Muscle layer of duodenum (tissue), 2 donors: Measurements from ENCODE around the gene NEK8.
"Not testable (repeated sequence)": the region's sequence is repeated elsewhere in the genome, so short reads cannot be mapped to it uniquely, and the experiment has no call there.

Source experiments
- H3K27ac ChIP-seq: one replicate; pipeline ENCODE4 v1.7.0; 2013; ENCODE audit warnings: mild to moderate bottlenecking, low read length
- H3K27me3 ChIP-seq: one replicate; pipeline ENCODE4 v1.7.0; 2013; ENCODE audit warnings: low read depth, mild to moderate bottlenecking, control low read depth, low read length
- H3K36me3 ChIP-seq, 2 donors: one replicate each; pipeline ENCODE4 v1.7.0; 2013; ENCODE audit warnings: low read length in 2 of 2, control low read depth in 1 of 2, mild to moderate bottlenecking in 1 of 2; ENCODE audit not compliant: insufficient read depth in 2 of 2, control insufficient read depth in 1 of 2
- H3K4me1 ChIP-seq, 2 donors: one replicate each; pipeline ENCODE4 v1.7.0; 2013; ENCODE audit warnings: low read length in 2 of 2, mild to moderate bottlenecking in 2 of 2, control low read depth in 1 of 2, moderate library complexity in 1 of 2; ENCODE audit not compliant: insufficient read depth in 2 of 2, control insufficient read depth in 1 of 2
- H3K4me3 ChIP-seq, 2 donors: one replicate each; pipeline ENCODE4 v1.7.0; 2013; ENCODE audit warnings: low read length in 2 of 2, low read depth in 1 of 2, mild to moderate bottlenecking in 1 of 2
- H3K9me3 ChIP-seq, 2 donors: one replicate each; pipeline ENCODE4 v1.7.0; 2013; ENCODE audit warnings: low read length in 2 of 2, control low read depth in 1 of 2, mild to moderate bottlenecking in 1 of 2; ENCODE audit not compliant: control insufficient read depth in 1 of 2
- donor health status: healthy.

The NEK8 gene

GRCh38 chr17:28722417-28723158 lies 6.0 kb upstream of the NEK8 start:
- Histone ChIP-seq H3K4me1 (peaks cover 15 to 56% of the 10 kb centered on the region in 2 donors), H3K4me3 (no peak overlapping the region)

GRCh38 chr17:28723159-28723835 lies 5.3 kb upstream of the NEK8 start:
- H3K4me1 ChIP-seq = peaks cover 14 to 52% of the 10 kb centered on the region in 2 donors

More at GRCh38 chr17:28722417-28723158, 6.0 kb upstream of the NEK8 start:
- H3K27ac ChIP-seq = no peak overlapping the region
- no peaks in the 10 kb centered on the region for H3K27me3 ChIP-seq
- H3K36me3 ChIP-seq = peaks cover 31 to 32% of the 10 kb centered on the region in 2 donors
- H3K9me3 ChIP-seq = no peaks in the 10 kb centered on the region

GRCh38 chr17:28723836-28724499 lies 4.6 kb upstream of the NEK8 start:
- H3K27ac ChIP-seq, H3K9me3 ChIP-seq, H3K4me3 ChIP-seq, H3K27me3 ChIP-seq: not testable (repeated sequence)
- Histone ChIP-seq H3K4me1 (peaks cover 10 to 48% of the 10 kb centered on the region in 2 donors), H3K36me3 (peaks cover 32 to 39% of the 10 kb centered on the region in 2 donors)

More at GRCh38 chr17:28723159-28723835, 5.3 kb upstream of the NEK8 start:
- H3K27me3 ChIP-seq = no peaks in the 10 kb centered on the region
- H3K36me3 ChIP-seq = peaks cover 32 to 34% of the 10 kb centered on the region in 2 donors
- H3K4me3 ChIP-seq = no peak overlapping the region
- H3K9me3 ChIP-seq = no peaks in the 10 kb centered on the region
- H3K27ac ChIP-seq = no peak overlapping the region

- Histone ChIP-seq H3K4me1 (peaks cover 10 to 48% of the 10 kb centered on the region in 2 donors), H3K9me3 (no peaks in the 10 kb centered on the region), H3K27me3 (no peaks in the 10 kb centered on the region), H3K4me3 (no peak overlapping the region), H3K27ac (no peak overlapping the region), H3K36me3 (peaks cover 32 to 39% of the 10 kb centered on the region in 2 donors)
These were observed 4.0 kb upstream of the NEK8 start for GRCh38 chr17:28724500-28725165.

GRCh38 chr17:28725166-28725659 lies 3.4 kb upstream of the NEK8 start:
- no peaks in the 10 kb centered on the region for H3K9me3 ChIP-seq
- H3K36me3 ChIP-seq = peaks cover 32 to 39% of the 10 kb centered on the region in 2 donors
- peaks cover 10 to 48% of the 10 kb centered on the region in 2 donors for H3K4me1 ChIP-seq
- no peak overlapping the region for H3K27ac ChIP-seq
- H3K4me3 ChIP-seq = peak overlapping the region; percentile 48 to 79
- no peaks in the 10 kb centered on the region for H3K27me3 ChIP-seq

- H3K27me3 ChIP-seq = no peaks in the 10 kb centered on the region
- no peaks in the 10 kb centered on the region for H3K9me3 ChIP-seq
- H3K27ac ChIP-seq = no peak overlapping the region
- peaks cover 10 to 45% of the 10 kb centered on the region in 2 donors for H3K4me1 ChIP-seq
- peak overlapping the region; percentile 48 to 79 for H3K4me3 ChIP-seq
- H3K36me3 ChIP-seq = peaks cover 32 to 39% of the 10 kb centered on the region in 2 donors
These were observed 2.8 kb upstream of the NEK8 start for GRCh38 chr17:28725660-28726225.

- H3K4me3 ChIP-seq = peak within 1 kb of the TSS; percentile 62 to 79
- no peak within 1 kb of the TSS for H3K27ac ChIP-seq
- H3K27me3 ChIP-seq = no peaks in the 10 kb centered on the region
- H3K4me1 ChIP-seq = peaks cover 9 to 40% of the 10 kb centered on the region in 2 donors
- H3K36me3 ChIP-seq = peaks cover 31 to 39% of the 10 kb centered on the region in 2 donors
- H3K9me3 ChIP-seq = no peaks in the 10 kb centered on the region
These were observed 2.4 kb upstream of the NEK8 start, which contains the start of gene TLCD1 for GRCh38 chr17:28726226-28726626. TSS of gene TLCD1 (minus strand) at chr17:28726233. CDS start at chr17:28726097, 136 bp downstream.

- Histone ChIP-seq H3K36me3 (peaks cover 27 to 39% of the 10 kb centered on the region in 2 donors), H3K27ac (no peak overlapping the region), H3K4me1 (peaks cover 4 to 34% of the 10 kb centered on the region in 2 donors), H3K4me3 (peak overlapping the region; percentile 62 to 79), H3K27me3 (no peaks in the 10 kb centered on the region), H3K9me3 (no peaks in the 10 kb centered on the region)
These were observed 1.7 kb upstream of the NEK8 start for GRCh38 chr17:28726627-28727491.

- Histone ChIP-seq H3K27me3 (no peaks in the 10 kb centered on the region), H3K36me3 (peaks cover under 1 to 10% of the 10 kb centered on the region in 2 donors), H3K9me3 (no peaks in the 10 kb centered on the region), H3K4me3 (no peak overlapping the region), H3K27ac (no peak overlapping the region), H3K4me1 (peaks cover 0 to 23% of the 10 kb centered on the region in 2 donors)
These were observed 1.4 kb downstream of the NEK8 start for GRCh38 chr17:28729950-28730330.

GRCh38 chr17:28733346-28733745 lies 4.8 kb downstream of the NEK8 start:
- Histone ChIP-seq H3K27ac (no peak overlapping the region), H3K4me1 (no peaks in the 10 kb centered on the region), H3K27me3 (no peaks in the 10 kb centered on the region), H3K9me3 (no peaks in the 10 kb centered on the region), H3K36me3 (peaks cover 0 to 4% of the 10 kb centered on the region in 2 donors), H3K4me3 (no peak overlapping the region)
